Measurements from ENCODE around the gene HSD17B14.
"Not testable (repeated sequence)": the region's sequence is repeated elsewhere in the genome, so short reads cannot be mapped to it uniquely, and the experiment has no call there.

HSD17B14 gene

DNA sequence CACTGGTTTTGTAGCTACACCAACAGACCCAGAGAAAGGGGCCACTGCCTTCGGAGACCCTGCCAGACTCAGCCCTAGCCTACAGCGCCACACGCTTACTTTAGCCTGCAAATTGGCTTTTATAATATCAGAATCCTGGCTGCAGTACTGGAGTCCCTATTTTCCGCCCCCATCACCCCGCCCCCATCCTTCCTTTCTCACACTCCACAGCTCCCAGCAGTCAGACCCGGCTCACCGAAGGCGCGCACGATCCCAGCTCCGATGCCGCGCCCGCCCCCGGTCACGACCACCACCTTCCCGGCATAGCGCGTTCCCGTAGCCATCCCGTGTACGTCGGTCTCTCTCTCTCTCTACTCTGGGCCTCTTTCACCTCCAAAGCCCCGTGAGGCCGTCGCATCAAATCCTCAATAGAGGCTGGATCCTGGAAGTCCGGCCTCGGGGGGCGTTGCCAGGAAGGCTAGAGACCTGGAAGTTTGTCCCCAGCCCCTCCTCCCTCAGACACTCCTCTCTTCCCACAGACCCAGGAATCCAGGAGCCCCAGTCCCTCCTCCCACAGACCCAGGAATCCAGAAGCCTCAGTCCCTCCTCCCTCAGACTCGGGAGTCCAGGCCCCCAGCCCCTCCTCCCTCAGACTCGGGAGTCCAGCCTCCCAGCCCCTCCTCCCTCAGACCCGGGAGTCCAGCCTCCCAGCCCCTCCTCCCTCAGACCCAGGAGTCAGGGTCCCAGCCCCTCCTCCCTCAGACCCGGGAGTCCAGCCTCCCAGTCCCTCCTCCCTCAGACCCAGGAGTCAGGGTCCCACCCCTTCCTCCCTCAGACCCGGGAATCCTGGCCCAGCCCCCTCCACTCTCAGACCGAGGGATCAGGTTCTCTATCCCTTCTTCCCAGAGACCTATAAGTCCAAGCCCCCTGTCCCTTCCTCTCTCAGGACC is at the start of gene HSD17B14:
Gene HSD17B14 (minus strand): TSS at position 403 of the 929 bp plus-strand sequence. CDS start 80 bp downstream, at position 323.
- no peak for DNase-seq (ENCODE audit: low read depth in 2 of 2)

DNA sequence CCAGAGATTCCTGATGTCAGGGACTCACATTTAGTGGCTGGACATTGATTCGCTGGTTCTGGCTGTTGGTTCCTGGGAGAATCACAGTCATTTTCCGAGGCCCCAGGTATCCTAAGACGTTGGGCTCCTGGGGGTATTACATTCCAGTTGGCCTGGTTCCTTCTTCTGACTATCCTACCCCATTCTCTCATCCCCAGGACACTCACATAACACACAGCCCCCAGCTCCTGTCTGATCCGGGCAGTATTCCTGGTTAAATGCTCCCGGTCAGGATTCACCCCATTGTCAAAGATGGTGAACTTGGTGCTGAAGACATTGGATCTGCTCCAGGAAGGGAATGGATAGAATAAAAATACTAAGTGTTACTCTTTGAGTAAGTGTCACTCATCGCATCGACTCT is 47.4 kb upstream of the HSD17B14 start:
- no peak for DNase-seq (ENCODE audit: low read depth in 2 of 2)

DNA sequence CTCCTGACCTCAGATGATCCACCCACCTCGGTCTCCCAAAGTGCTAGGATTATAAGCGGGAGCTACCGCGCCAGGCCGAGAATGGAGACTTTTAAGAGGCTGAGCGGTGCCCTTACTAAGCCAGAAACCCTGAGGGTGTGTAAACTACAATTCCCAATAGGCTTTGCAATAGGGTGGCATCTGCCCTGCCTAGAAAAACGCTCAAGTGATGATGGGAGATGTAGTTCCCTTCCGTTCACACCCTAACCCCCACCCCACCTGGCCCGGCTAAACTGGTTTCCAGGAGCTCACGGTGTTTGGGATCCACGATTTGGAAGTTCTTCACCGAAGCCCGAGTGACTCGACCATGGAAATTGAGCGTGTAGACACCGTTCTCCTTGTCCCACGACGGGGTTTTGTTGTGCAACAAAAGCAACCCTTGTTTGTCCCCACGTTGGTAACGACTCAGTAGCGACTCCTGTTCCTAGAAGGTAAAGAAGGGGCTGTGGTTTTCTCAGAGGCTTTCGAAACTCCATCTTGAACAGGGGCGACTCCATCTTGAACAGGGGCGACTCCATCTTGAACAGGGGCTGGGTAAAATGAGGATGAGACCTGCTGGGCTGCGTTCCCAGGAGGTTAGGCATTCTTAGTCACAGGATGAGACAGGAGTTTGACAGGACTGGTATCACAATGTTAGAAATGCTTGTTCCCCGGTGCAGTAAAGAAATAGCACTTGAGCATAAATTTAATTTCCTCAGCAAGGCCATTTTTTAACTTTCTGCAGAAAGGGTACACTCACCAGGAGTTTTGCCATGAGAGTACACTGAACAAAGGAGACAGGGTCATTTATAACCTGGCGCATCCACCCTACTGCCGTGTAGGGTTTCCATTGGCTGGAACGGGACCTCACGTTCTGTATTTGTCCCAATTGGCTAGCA is 45.7 kb upstream of the HSD17B14 start:
- no peak for DNase-seq (ENCODE audit: low read depth in 2 of 2)

DNA sequence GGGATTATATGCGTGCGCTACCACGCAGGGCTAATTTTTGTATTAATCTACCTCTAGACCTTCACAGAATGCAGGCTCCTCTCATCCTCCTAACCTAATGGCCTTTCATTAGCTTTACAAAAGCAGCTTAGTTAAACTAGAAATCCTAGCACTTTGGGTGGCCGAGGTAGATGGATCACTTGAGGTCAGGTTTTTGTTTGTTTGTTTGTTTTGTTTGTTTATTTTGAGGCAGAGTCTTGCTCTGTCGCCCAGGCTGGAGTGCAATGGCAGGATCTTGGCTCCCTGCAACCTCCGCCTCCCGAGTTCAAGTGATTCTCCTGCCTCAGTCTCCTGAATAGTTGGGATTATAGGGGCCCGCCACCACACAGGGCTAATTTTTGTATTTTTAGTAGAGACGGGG is 43.4 kb upstream of the HSD17B14 start:
- DNase-seq (ENCODE audit: low read depth in 2 of 2), result not testable (repeated sequence)

DNA sequence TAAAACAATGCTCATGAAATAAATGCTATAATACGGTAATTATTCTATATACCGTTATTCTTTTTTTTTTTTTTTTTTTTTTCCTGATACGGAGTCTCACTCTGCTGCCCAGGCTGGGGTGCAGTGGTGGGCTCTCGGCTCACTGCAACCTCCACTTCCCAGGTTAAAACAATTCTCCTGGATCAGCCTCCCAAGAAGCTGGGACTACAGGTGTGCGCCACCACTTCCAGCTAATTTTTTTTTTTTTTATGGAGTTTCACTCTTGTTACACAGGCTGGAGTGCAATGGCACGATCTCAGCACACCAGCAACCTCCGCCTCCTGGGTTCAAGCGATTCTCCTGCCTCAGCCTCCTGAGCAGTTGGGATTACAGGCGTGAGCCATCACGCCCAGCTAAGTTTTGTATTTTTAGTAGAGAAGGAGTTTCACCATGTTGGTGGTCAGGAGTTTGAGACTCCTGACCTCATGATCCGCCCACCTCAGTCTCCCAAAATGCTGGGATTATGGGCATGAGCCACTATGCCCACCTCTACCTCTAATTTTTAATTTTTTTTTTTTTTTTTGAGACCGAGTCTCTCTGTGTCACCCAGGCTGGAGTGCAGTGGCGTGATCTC is 42.8 kb upstream of the HSD17B14 start:
- no peak for DNase-seq (ENCODE audit: low read depth in 2 of 2)

DNA sequence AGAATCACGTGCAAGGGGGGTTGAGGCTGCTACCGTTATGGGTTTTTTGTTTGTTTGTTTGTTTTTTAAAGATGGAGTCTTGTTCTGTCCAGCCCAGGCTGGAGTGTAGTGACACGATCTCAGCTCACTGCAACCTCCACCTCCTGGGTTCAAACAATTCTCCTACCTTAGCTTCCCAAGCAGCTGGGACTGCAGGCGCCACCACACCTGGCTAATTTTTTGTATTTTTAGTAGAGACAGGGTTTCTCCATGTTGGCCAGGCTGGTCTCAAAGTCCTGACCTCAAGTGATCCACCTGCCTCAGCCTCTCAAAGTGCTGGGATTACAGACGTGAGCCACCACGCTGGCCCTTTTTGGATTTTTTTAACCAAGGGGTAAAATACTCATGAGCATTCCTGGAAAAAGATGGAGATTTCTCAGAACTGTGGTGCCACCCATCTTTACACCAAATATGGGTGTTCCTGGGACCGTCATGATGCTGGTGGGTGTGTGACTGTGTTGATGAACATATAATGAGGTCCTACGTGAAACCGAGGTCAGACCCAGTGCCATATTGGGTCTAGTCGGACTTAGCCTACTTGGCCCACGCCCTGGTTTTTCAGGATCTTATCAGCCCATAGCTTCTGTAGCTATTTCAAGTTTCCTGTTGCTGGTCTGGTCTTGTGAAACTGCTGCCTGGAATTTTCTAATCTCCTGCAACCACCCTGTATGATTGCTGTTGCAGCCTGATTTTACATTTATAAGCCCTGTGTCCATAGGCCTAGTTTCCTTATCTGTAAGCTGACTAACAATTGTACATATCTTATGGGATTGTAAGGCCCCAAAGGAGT is 42.1 kb upstream of the HSD17B14 start:
- no peak for DNase-seq (ENCODE audit: low read depth in 2 of 2)

DNA sequence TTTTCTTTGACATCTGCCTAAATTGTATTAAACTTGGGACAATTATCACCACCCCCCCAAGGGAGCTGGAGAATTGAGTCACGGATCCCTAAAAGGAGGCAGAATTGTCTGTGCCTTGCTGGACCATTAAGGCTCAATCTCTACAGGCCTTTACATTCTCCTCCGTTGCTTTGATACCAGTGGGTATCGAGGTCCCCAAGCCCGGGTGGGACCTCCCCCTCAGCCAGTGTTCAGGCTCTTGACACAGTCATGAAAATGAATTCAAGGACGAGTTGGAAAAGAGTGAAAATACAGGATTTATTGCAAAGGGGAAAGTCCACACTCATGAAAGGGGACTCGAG is 41.5 kb upstream of the HSD17B14 start:
- DNase-seq (ENCODE audit: low read depth in 2 of 2), result no peak

DNA sequence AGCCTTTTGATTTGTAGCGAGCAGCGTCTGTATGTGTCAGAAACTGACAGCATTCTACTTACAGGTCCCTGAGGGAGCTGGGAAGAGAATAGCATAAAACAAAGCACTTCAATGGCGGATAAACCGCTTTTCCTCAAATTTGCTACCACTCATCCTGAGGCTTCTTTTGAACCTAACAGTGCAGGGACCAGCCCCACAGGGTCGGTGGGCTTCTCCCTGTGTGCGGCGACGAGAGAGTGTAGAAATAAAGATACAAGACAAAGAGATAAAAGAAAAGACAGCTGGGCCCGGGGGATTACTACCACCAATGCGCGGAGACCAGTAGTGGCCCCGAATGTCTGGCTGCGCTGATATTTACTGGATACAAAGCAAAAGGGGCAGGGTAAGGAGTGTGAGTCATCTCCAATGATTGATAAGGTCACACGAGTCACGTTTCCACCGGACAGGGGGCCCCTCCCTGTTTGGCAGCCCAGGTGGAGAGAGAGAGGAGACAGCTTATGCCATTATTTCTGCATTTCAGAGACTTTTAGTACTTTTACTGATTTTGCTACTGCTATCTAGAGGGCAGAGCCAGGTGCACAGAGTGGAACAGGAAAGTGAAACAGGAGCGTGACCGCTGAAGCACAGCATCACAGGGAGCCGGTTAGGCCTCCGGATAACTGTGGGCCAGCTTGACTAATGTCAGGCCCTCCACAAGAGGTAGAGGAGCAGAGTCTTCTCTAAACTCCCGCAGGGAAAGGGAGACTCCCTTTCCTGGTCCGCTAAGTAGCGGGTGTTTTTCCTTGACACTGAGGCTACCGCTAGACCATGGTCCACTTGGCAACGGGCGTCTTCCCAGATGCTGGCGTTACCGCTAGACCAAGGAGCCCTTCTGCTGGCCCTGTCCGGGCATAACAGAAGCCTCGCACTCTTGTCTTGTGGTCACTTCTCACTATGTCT is 40.0 kb upstream of the HSD17B14 start:
- not testable (repeated sequence) for DNase-seq (ENCODE audit: low read depth in 2 of 2)

DNA sequence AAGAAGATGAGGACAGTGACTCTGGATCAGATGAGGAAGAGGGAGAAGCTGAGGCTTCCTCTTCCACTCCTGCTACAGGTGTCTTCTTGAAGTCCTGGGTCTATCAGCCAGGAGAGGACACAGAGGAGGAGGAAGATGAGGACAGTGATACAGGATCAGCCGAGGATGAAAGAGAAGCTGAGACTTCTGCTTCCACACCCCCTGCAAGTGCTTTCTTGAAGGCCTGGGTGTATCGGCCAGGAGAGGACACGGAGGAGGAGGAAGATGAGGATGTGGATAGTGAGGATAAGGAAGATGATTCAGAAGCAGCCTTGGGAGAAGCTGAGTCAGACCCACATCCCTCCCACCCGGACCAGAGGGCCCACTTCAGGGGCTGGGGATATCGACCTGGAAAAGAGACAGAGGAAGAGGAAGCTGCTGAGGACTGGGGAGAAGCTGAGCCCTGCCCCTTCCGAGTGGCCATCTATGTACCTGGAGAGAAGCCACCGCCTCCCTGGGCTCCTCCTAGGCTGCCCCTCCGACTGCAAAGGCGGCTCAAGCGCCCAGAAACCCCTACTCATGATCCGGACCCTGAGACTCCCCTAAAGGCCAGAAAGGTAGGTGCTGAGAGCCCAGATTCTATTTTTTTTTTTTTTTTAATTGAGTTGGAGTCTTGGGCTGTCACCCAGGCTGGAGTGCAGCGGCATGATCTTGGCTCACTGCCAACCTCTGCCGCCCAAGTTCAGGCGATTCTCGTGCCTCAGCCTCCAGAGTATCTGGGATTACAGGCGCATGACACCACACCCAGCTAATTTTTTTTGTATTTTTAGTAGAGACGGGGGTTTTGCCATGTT is 38.2 kb upstream of the HSD17B14 start:
- no peak for DNase-seq (ENCODE audit: low read depth in 2 of 2)

DNA sequence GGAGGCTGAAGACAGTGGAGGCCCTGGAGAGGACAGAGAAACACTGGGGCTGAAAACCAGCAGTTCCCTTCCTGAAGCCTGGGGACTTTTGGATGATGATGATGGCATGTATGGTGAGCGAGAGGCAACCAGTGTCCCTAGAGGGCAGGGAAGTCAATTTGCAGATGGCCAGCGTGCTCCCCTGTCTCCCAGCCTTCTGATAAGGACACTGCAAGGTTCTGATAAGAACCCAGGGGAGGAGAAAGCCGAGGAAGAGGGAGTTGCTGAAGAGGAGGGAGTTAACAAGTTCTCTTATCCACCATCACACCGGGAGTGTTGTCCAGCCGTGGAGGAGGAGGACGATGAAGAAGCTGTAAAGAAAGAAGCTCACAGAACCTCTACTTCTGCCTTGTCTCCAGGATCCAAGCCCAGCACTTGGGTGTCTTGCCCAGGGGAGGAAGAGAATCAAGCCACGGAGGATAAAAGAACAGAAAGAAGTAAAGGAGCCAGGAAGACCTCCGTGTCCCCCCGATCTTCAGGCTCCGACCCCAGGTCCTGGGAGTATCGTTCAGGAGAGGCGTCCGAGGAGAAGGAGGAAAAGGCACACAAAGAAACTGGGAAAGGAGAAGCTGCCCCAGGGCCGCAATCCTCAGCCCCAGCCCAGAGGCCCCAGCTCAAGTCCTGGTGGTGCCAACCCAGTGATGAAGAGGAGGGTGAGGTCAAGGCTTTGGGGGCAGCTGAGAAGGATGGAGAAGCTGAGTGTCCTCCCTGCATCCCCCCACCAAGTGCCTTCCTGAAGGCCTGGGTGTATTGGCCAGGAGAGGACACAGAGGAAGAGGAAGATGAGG is 37.4 kb upstream of the HSD17B14 start:
- no peak for DNase-seq (ENCODE audit: low read depth in 2 of 2)

DNA sequence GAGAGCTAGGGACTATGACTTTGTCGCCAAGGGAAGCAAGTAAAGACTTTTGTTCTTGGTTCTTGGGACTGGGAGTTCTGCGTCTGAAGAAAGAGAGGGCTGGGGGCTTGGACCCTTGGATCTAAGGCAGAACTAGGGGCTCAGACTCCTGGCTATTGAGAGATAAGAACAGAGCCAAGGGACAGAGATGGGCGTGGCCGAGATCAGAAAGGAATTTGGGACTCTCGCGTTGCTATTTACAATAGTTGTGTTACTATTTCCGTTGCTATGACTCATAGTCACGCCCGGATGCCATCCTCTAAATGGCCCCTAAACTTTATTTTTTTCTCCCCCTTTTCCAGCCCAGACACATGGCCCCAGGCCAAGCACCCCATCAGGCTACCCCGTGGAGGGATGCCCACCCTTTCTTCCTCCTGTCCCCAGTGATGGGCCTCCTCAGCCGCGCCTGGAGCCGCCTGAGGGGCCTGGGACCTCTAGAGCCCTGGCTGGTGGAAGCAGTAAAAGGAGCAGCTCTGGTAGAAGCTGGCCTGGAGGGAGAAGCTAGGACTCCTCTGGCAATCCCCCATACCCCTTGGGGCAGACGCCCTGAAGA is 36.7 kb upstream of the HSD17B14 start:
- DNase-seq (ENCODE audit: low read depth in 2 of 2), result peak in 1 of 2 experiments; percentile 72

DNA sequence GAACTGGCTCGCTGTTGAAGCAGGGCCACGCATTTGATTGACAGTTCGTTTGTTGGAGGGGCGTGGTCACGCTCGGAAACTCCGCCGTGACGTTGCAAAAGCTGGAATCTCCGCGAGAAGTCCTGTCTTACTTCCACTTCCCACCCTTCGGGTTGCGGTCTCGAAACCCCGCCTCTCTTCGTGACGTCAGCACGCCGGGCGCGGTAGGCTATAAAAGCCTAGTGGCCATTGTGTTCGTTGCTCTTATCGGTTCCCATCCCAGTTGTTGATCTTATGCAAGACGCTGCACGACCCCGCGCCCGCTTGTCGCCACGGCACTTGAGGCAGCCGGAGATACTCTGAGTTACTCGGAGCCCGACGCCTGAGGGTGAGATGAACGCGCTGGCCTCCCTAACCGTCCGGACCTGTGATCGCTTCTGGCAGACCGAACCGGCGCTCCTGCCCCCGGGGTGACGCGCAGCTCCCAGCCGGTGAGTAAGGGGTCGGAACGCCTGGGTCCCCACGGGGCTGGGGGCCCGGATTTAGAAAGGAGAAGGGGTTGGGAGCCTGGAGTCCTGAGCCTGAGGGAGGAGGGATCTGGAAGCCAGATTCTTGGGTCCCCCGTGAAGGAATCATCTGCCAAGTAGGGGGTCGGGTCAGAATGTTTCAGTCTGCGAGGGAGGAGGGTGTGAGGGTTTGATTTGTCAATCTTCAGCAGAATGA is 36.0 kb upstream of the HSD17B14 start, which contains the start of gene PPP1R15A:
Gene PPP1R15A (plus strand): TSS at position 240 of the 702 bp plus-strand sequence. CDS start 813 bp downstream, outside the sequence.
- DNase-seq (ENCODE audit: low read depth in 2 of 2), result peak; percentile 99

DNA sequence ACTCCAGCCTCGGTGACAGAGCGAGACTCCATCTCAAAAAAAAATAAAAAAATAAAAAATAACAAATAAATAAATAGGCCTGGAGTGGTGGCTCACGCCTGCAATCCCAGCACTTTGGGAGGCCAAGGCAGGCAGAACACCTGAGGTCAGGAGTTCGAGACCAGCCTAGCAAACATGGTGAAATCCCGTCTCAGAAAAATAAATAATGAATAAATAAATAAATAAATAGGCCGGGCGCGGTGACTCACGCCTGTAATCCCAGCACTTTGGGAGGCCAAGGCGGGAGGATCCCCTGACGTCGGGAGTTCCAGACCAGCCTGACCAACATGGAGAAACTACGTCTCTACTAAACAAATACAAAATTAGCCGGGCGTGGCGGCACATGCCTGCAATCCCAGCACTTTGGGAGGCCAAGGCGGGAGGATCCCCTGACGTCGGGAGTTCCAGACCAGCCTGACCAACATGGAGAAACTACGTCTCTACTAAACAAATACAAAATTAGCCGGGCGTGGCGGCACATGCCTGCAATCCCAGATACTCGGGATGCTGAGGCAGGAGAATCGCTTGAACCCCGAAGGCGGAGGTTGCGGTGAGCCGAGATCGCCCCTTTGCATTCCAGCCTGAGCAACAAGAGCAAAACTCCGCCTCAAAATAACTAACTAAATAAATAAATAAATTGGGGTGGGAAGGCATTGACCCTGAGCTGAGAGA is 35.3 kb upstream of the HSD17B14 start:
- DNase-seq (ENCODE audit: low read depth in 2 of 2), result not testable (repeated sequence)

DNA sequence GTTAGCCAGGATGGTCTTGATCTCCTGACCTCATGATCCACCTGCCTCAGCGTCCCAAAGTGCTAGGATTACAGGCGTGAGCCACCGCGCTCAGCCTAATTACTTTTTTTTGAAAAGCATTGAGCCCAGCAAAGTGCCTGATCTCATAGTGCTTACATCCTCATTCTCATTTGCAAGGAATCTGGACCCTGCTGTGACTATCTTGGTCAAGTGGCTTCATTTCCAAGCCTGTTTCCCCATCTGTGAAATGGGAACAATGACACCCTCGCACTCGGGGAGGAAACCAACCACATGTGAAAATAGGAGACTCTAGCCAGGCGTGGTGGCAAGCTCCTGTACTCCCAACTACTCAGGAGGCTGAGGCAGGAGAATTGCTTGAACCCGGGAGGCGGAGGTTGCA is 33.8 kb upstream of the HSD17B14 start:
- no peak for DNase-seq (ENCODE audit: low read depth in 2 of 2)

DNA sequence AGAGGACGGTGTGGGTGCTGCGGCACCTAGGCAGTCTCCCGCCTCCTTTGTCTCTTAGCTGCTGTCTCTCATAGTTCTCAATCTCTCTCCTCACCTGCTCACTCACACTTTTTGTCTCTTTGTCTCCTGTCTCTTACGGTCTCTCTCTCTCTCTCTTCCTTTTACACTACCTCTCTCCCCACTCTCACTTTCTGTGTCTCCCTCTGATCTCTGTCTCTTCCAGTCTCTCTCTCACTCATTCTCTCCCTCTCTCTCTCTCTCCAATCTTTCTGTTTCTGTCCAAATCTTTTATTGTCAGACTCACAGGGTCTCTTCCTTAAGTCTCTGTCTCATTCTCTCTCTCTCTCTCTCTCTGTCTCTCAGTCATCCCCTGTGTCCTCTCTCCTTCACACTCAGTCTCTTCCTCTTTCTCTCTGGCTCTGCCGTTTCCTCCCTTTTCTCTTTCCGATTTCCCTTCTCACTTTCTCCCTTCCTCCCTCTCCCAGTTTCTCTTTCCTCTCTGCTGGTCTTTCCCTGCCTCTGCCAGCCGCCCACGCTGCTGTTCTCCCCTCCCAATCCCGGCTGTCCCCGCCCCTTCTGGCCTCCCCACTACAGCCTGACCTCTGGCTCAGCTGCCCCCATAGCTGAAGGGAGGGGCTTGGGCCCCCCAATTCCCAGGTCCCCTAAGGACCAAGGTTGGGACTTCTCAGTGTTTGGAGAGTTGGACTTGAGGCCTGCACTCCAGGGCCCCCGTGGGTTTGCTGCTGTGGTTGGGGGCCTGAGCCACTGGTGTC is 32.0 kb upstream of the HSD17B14 start, which contains the start of gene PLEKHA4:
Gene PLEKHA4 (minus strand): TSS at position 504 of the 773 bp plus-strand sequence. CDS start 997 bp downstream, outside the sequence.
- DNase-seq (ENCODE audit: low read depth in 2 of 2), result no peak

DNA sequence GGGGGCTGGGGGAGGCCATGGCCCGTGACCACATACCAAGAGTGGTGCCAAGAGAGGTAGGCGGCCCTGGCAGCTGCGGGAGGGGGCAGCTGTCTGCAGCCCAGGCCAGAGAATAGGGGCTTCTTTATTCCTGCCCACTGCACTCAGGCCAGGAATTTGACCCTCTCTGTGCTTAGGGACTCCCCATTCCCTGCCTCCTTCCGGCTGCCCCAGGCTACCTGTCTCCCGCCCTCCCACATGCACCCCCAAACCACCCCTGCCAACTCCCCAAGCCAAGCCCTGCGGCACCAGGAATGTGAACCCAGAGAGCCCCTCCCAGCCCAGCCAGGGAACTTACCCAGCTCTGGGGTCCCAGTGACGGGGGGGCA is 31.4 kb upstream of the HSD17B14 start:
- no peak for DNase-seq (ENCODE audit: low read depth in 2 of 2)
